ENCODE measurements around the gene DNAH12.

DNAH12 gene

GRCh38 chr3:57577801-57578200, 33.7 kb upstream of the DNAH12 start:
- TF ChIP-seq CTCF (IDR thresholded peaks at IDR 0.05; ENCODE audit: insufficient read depth, low read depth, low read length, missing control alignments): no peak
- DNase-seq (ENCODE audit: low read depth): no peak

GRCh38 chr3:57575966-57576626, 32.0 kb upstream of the DNAH12 start:
- no peak overlapping the region for H3K4me3 ChIP-seq (ENCODE audit: low read length)
- TF ChIP-seq CTCF (IDR thresholded peaks at IDR 0.05; ENCODE audit: insufficient read depth, low read depth, low read length, missing control alignments): no peak
- DNase-seq (ENCODE audit: low read depth): no peak

More at GRCh38 chr3:57577801-57578200, 33.7 kb upstream of the DNAH12 start:
- no peak overlapping the region for H3K4me3 ChIP-seq (ENCODE audit: low read length)

GRCh38 chr3:57572096-57572495, 28.0 kb upstream of the DNAH12 start:
- no peak for TF ChIP-seq CTCF (IDR thresholded peaks at IDR 0.05; ENCODE audit: insufficient read depth, low read depth, low read length, missing control alignments)
- H3K4me3 ChIP-seq (ENCODE audit: low read length): no peak overlapping the region
- DNase-seq (ENCODE audit: low read depth): no peak

- TF ChIP-seq CTCF (IDR thresholded peaks at IDR 0.05; ENCODE audit: insufficient read depth, low read depth, low read length, missing control alignments): no peak
- no peak overlapping the region for H3K4me3 ChIP-seq (ENCODE audit: low read length)
- DNase-seq (ENCODE audit: low read depth): no peak
Measured at GRCh38 chr3:57570878-57571277, 26.7 kb upstream of the DNAH12 start.

GRCh38 chr3:57569859-57570450, 25.8 kb upstream of the DNAH12 start:
- TF ChIP-seq CTCF (IDR thresholded peaks at IDR 0.05; ENCODE audit: insufficient read depth, low read depth, low read length, missing control alignments): no peak

GRCh38 chr3:57559526-57559925, 15.4 kb upstream of the DNAH12 start:
- no peak for TF ChIP-seq CTCF (IDR thresholded peaks at IDR 0.05; ENCODE audit: insufficient read depth, low read depth, low read length, missing control alignments)
- no peak for DNase-seq (ENCODE audit: low read depth)
- no peak overlapping the region for H3K4me3 ChIP-seq (ENCODE audit: low read length)

More at GRCh38 chr3:57569859-57570450, 25.8 kb upstream of the DNAH12 start:
- no peak for DNase-seq (ENCODE audit: low read depth)
- no peak overlapping the region for H3K4me3 ChIP-seq (ENCODE audit: low read length)
